Thymus (tissue), 11 donors: ENCODE results near the gene CYP11A1. TPM values are rescaled to one million over a fixed set of nuclear protein-coding genes. Genes with fewer than 3 reads are reported as not detected.

Source experiments
- DNase-seq, 9 donors: peaks; one replicate each; pipeline ENCODE4 v3.0.0-alpha.2; 2013; ENCODE audit warnings: low spot score in 9 of 9, low read depth in 6 of 9, missing footprints in 1 of 9
- H3K27ac ChIP-seq, 2 donors: one replicate each; pipeline ENCODE4 v1.5.1; 2013; ENCODE audit warnings: control low read depth in 1 of 2, low read depth in 1 of 2, low read length in 1 of 2, mild to moderate bottlenecking in 1 of 2, moderate library complexity in 1 of 2
- H3K27me3 ChIP-seq, 2 donors: one replicate each; pipeline ENCODE4 v1.5.1; 2013; ENCODE audit warnings: low read length in 1 of 2; ENCODE audit not compliant: control insufficient read depth in 2 of 2, insufficient read depth in 1 of 2
- H3K36me3 ChIP-seq, 2 donors: one replicate each; pipeline ENCODE4 v1.5.1; 2013; ENCODE audit warnings: low read length in 1 of 2, mild to moderate bottlenecking in 1 of 2, moderate library complexity in 1 of 2; ENCODE audit not compliant: control insufficient read depth in 2 of 2, insufficient read depth in 2 of 2
- H3K4me1 ChIP-seq, 2 donors: one replicate each; pipeline ENCODE4 v1.5.1; 2013; ENCODE audit warnings: low read length in 2 of 2; ENCODE audit not compliant: control insufficient read depth in 2 of 2, insufficient read depth in 2 of 2
- H3K4me3 ChIP-seq, 2 donors: one replicate each; pipeline ENCODE4 v1.5.1; 2013; ENCODE audit warnings: low read length in 2 of 2, control low read depth in 1 of 2, mild to moderate bottlenecking in 1 of 2
- H3K9me3 ChIP-seq, 2 donors: one replicate each; pipeline ENCODE4 v1.5.1; 2013; ENCODE audit warnings: low read length in 1 of 2, mild to moderate bottlenecking in 1 of 2; ENCODE audit not compliant: control insufficient read depth in 2 of 2, insufficient read depth in 1 of 2
- WGBS: extraction: QIAGEN DNeasy Blood & Tissue Kit; methylation state at CpG from one replicate; pipeline ENCODE4 v1.1.7; 2013; 5-methylcytosine and 5-hydroxymethylcytosine counted together
- polyA plus RNA-seq: library from polyadenylated mRNA; stranded (reverse); fragments of 200-250 nt; gene quantifications from one replicate; pipeline ENCODE4 v1.2.3, GENCODE V29; 2013
- total RNA-seq: library from RNA; stranded (reverse); fragments of 120-200 nt; gene quantifications from one replicate; pipeline ENCODE4 v1.2.4, GENCODE V29; 2013
- donor health status: healthy.

Gene CYP11A1
- total and polyA plus RNA-seq, 2 donors = 0.66 to 1.0 TPM

DNA sequence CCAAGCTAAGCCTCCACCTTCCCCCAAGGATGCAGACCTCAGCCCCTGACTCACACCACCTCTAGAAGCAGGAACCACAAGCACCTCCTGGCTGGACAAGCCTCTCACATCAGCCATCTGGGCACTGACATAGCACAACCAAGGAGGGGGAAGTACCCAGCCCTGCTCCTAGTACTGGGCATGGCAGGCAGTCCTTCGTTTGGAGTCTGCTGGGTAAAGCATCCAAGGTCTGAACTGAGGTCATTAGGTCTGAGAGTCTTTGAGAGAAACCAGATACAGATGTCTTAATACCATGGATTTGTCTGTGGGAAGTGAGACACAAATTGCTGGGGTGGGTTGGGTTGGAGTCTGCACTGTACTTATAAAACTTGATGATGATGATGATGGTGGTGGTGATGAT is 69.6 kb downstream of the CYP11A1 start:
- Histone ChIP-seq H3K27me3 (peaks cover 0 to 53% of the 10 kb centered on the region in 2 donors), H3K4me1 (no peaks in the 10 kb centered on the region), H3K9me3 (no peaks in the 10 kb centered on the region), H3K27ac (no peak overlapping the region), H3K36me3 (no peaks in the 10 kb centered on the region), H3K4me3 (no peak overlapping the region)
- DNase-seq = no peak
- WGBS = 42% methylated on average over 1 of the region's 1 CpG

DNA sequence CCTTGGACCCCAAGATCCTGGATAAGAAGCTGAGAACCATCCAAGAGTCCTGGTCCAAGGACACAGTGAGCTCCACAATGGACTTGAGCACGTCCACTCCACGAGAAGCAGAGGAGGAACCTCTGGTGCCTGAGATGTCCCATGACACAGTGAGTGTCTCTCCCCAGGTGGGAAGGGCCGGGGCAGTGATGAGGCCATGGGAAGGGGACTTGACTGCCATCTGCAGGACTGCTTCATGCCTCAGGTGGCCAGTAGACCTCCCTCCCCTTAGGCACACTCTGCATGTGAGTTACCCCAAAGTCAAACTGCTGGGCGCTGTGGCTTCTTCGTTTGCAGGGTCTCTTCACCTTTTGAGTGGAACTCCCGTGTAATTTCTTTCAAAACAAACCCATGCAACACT is 71.6 kb downstream of the CYP11A1 start:
- H3K4me3 ChIP-seq = no peak overlapping the region
- DNase-seq = no peak
- H3K27ac ChIP-seq = no peak overlapping the region
- H3K4me1 ChIP-seq = no peaks in the 10 kb centered on the region
- no peaks in the 10 kb centered on the region for H3K36me3 ChIP-seq
- no peaks in the 10 kb centered on the region for H3K9me3 ChIP-seq
- H3K27me3 ChIP-seq = peaks cover 0 to 49% of the 10 kb centered on the region in 2 donors
- WGBS = 71% methylated on average over 6 of the region's 6 CpGs

DNA sequence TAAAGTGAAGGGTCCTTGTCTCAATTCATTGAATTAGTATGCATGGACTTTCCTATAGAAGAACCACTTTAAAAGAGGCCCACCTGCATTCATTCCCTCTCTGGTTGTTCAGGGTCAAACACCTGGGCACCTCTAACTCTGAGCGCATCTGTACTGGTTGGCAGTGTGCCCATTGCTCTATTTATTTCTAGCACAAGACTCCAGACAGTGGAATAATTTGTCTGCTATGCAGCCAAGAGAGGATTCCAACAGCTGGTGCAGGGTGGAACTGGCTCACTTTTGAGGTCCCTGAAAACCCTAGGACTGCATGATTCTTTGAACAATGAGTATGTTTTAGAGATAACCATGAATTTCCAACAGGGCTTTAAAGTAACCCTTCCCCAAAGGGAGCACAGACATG is 73.4 kb downstream of the CYP11A1 start:
- 96% methylated on average over 1 of the region's 1 CpG for WGBS
- Histone ChIP-seq H3K9me3 (no peaks in the 10 kb centered on the region), H3K36me3 (no peaks in the 10 kb centered on the region), H3K27me3 (peaks cover 0 to 33% of the 10 kb centered on the region in 2 donors), H3K4me1 (no peaks in the 10 kb centered on the region), H3K27ac (no peak overlapping the region), H3K4me3 (no peak overlapping the region)
- DNase-seq = no peak

DNA sequence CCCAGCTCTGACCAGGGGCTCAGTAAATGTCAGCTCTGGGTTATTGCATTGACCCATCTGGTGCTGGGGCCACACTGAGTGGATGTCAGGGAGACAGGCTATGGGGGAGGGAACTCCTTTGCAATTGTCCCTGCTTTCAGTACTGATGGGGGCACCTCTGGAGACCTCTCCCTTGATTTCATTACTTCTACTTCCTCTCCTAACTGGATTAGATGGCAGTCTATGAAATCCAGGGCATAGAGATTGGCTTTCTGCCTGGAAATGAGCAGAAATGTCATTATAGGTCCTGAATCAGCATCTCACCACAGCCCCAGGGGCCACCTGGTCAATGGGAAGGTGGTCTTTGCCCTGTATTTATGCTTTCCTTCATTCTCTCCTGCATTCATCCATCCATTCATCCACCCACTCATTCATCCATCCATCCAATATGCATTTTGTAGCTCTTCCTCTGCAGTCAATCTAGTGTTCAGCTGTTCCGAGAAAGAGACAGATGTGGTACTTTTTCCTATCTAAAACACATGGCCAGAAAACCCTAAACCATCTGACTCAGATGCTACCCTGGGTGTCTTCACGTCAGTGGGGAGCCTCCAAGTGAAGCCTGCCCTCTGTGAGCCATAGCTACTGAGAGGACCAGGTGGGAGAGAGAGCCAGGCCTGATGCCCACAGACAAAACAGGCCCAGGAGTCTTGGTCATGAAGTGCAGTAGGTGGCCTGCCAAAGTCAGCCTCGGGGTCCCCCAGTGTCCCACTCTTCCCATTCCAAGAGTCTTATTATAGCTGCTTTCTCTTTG is 74.2 kb downstream of the CYP11A1 start:
- Histone ChIP-seq H3K27me3 (peaks cover 0 to 32% of the 10 kb centered on the region in 2 donors), H3K36me3 (no peaks in the 10 kb centered on the region), H3K9me3 (no peaks in the 10 kb centered on the region)

DNA sequence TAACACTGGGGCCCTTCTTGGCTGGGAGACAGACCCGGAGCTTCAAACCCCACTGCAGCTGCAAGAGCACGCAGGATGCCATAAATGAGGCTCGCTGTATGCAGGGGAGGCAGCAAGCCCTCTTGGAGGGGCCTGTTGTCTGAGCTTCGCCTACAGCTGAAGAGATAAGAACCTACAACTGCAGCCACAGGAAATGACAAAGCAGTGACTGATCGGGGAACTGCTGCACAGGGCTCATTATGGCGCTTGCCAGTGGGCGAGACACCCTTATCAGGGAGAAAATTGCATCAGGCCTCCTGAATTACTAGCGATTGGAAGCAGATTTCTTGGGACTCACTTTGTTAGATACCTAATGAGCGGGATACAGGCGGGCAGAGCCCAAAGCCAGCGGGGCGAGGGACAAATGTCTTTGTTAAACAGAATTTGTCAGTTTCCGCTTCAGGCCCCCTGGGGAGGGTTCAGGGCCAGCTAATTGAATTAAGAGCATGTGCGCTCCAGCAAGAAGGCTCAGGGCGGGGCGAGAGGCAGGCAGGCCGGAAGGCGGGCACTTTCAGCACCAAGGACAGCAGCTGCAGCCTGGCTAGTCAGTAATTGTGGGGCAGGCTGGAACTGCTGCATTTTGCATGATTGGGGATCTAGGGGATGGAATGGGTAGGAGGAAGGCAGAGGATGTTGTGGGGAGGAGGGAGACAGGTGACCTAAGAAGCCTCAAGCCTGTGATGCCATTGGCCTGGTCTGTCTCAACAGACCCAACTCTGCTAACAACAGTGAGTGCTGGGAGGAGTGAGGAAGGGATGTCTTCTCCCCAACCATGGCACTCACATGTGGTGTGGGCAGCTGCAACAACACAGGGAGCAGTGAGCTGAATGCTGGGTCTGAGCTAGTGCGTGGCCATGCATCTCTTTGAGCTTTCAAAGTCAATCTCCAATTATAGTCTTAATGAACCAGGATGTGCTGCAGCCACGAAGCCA is 76.1 kb downstream of the CYP11A1 start:
- Histone ChIP-seq H3K4me3 (no peak overlapping the region), H3K27me3 (peaks cover 0 to 34% of the 10 kb centered on the region in 2 donors), H3K9me3 (no peaks in the 10 kb centered on the region), H3K27ac (no peak overlapping the region), H3K4me1 (no peaks in the 10 kb centered on the region), H3K36me3 (no peaks in the 10 kb centered on the region)
- 12% methylated on average over 20 of the region's 20 CpGs for whole genome bisulfite sequencing
- DNase-seq = peak; percentile 54 to 87 (median 71)

More for the DNA sequence above, 74.2 kb downstream of the CYP11A1 start:
- WGBS = 93% methylated on average over 3 of the region's 3 CpGs
- DNase-seq = no peak
- Histone ChIP-seq H3K4me3 (no peak overlapping the region), H3K27ac (no peak overlapping the region), H3K4me1 (no peaks in the 10 kb centered on the region)

DNA sequence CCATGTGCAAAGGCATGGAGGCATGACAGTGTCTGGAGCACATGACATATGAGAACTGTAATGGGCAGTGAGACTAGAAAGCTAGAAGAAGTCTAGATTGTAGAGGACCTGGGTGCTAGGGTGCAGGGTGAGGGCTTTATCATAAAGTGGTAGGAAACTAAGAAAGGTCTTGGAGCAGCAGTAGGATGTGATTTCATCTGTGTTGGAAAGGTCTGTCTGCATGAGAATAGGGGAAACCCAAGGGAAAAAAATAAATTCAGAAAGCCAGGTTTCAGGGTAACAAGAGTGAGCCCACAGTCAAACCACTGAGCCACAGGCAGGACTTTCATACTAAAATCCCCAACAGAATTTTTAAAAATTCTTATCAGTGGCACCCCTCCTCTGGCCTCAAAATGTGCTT is 76.8 kb downstream of the CYP11A1 start:
- no peaks in the 10 kb centered on the region for H3K9me3 ChIP-seq
- H3K36me3 ChIP-seq = no peaks in the 10 kb centered on the region
- H3K4me3 ChIP-seq = no peak overlapping the region
- no peak overlapping the region for H3K27ac ChIP-seq
- DNase-seq = no peak
- peaks cover 0 to 32% of the 10 kb centered on the region in 2 donors for H3K27me3 ChIP-seq
- H3K4me1 ChIP-seq = no peaks in the 10 kb centered on the region

DNA sequence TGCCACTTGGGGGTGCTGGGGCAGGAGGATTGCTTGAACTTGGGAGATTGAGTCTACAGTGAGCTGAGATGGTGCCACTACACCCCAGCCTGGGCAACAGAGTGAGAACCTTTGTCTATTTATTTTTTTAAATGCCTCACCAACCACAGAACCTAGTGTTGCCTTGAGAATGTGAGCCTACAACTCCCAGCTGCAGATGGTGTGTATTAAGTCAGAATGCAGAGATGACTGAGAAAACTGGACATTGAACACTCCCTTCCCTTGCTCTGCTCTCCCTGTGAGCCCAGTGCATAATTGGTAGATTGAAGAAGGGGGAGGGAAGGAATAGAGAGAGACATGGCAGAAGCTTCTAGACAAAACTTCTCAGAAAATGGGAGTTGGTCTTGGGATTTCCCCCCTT is 77.8 kb downstream of the CYP11A1 start:
- no peaks in the 10 kb centered on the region for H3K4me1 ChIP-seq
- H3K27me3 ChIP-seq = peaks cover 0 to 31% of the 10 kb centered on the region in 2 donors
- H3K4me3 ChIP-seq = no peak overlapping the region
- no peaks in the 10 kb centered on the region for H3K9me3 ChIP-seq
- no peaks in the 10 kb centered on the region for H3K36me3 ChIP-seq
- no peak for DNase-seq
- no peak overlapping the region for H3K27ac ChIP-seq
